Esophagus muscularis mucosa (tissue), 4 donors: ENCODE results near the gene OLFML1. TPM values are rescaled to one million over a fixed set of nuclear protein-coding genes. Genes with fewer than 3 reads are reported as not detected.
A peak's percentile ranks its signal among the peaks of the same experiment; 100 is the strongest.

Experiments
- DNase-seq: peaks from one replicate; pipeline ENCODE4 v3.0.0-alpha.2; 2017; ENCODE audit errors: extremely low spot score
- H3K27ac ChIP-seq, 4 donors: fragments of 200-600 bp; sonication (generic); replicated peaks in 1 of 4; 1 replicate in 3 of 4; 2 replicates in 1 of 4; pipeline ENCODE4 v1.5.1; 2016 to 2019; ENCODE audit warnings: mild to moderate bottlenecking in 1 of 4
- H3K27me3 ChIP-seq, 4 donors: fragments of 200-600 bp; sonication (generic); one replicate each; pipeline versions ENCODE4 v1.5.1 to v1.6.0; 2016 to 2019
- H3K36me3 ChIP-seq, 4 donors: fragments of 200-600 bp; sonication (generic); one replicate each; pipeline ENCODE4 v1.5.1; 2016 to 2019
- H3K4me1 ChIP-seq, 4 donors: fragments of 200-600 bp; sonication (generic); one replicate each; pipeline ENCODE4 v1.5.1; 2016 to 2019
- H3K4me3 ChIP-seq, 4 donors: fragments of 200-600 bp; sonication (generic); 1 replicate in 2 of 4; 2 replicates in 2 of 4; pipeline ENCODE4 v1.5.1; 2016 to 2019; ENCODE audit warnings: mild to moderate bottlenecking in 4 of 4, moderate library complexity in 1 of 4
- H3K9me3 ChIP-seq, 4 donors: fragments of 200-600 bp; sonication (generic); 1 replicate in 3 of 4; 2 replicates in 1 of 4; pipeline ENCODE4 v1.5.1; 2016 to 2019
- EP300 ChIP-seq: sonication (generic); formaldehyde crosslinking; IDR thresholded peaks from one replicate; pipeline ENCODE4 v1.6.1; 2017; ENCODE audit warnings: antibody characterized with exemption
- POLR2A ChIP-seq: fragments of 450-650 bp; IDR thresholded peaks from one replicate; pipeline ENCODE4 v1.6.1; 2017; ENCODE audit warnings: antibody characterized with exemption, moderate library complexity, mild to moderate bottlenecking, low read depth
- POLR2AphosphoS5 ChIP-seq, 2 donors: sonication (generic); formaldehyde crosslinking; IDR thresholded peaks; one replicate each; pipeline ENCODE4 v1.6.1; 2017; ENCODE audit warnings: antibody characterized with exemption in 2 of 2
- WGBS: methylation state at CpG from one replicate; pipeline ENCODE4 v1.1.5; 2018; 5-methylcytosine and 5-hydroxymethylcytosine counted together
- intact Hi-C: fragments of 100-400 bp; cut with DNase I; formaldehyde crosslinking; loops from one replicate; pipeline ENCODE4 v1.15.1; 2023
- total RNA-seq, 4 donors: library from RNA; depleted of rRNA; stranded (reverse); fragments of >200 nt; gene quantifications; one replicate each; pipeline versions ENCODE4 v1.1.0 to v1.2.1, GENCODE V29; 2016
- TF ChIP-seq, protein P1 (sequence below), 3 experiments: fragments of 200-600 bp in 2 of 3; fragments of 450-650 bp in 1 of 3; sonication (generic) in 2 of 3; IDR thresholded peaks; one replicate each; pipeline ENCODE4 v1.5.1; 2017 to 2019; ENCODE audit warnings: antibody characterized with exemption in 3 of 3, mild to moderate bottlenecking in 2 of 3, moderate library complexity in 1 of 3

OLFML1 gene
- total RNA-seq, 4 donors from 2014 or later: 5.6 to 10.8 (median 7.7) TPM

DNA sequence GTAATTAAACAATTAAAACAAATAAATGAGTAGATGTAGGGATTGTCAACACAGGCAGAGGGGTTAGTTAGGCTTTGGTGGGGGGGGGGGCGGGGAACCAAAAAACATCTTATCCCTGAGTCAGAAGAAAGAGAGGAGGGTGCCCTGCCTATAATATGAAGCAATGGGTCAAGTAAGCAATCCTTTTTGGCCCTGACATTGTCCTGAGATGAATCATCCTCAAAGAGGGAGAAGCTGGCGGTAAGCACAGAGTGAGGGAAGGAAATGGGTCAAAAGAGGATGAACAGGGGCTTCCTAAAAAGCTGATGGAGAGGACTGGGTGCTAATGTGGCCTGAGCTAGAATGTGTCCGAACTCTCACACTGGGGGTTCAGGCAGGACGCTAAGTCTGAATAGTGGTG lies 4.7 kb downstream of the OLFML1 start:
- intact Hi-C loops: no loop called here
- peaks cover 0 to 7% (median 0%) of the 10 kb centered on the region in 4 donors for H3K36me3 ChIP-seq
- peak overlapping the region in 1 of 4 donors; percentile 1 for H3K27ac ChIP-seq
- no peak overlapping the region for H3K4me3 ChIP-seq
- peaks cover 0 to 3% (median 0%) of the 10 kb centered on the region in 4 donors for H3K27me3 ChIP-seq
- H3K9me3 ChIP-seq: no peaks in the 10 kb centered on the region
- peaks cover 0 to 5% (median 0%) of the 10 kb centered on the region in 4 donors for H3K4me1 ChIP-seq
- 82% methylated on average over 4 of the region's 4 CpGs for WGBS
- DNase-seq: peak; percentile 90
- peak in 1 of 2 donors; percentile 36 for TF ChIP-seq POLR2AphosphoS5 (IDR thresholded peaks at IDR 0.05)
- TF ChIP-seq POLR2A: no peak

GRCh38 chr11:7490535-7490934 lies 5.2 kb downstream of the OLFML1 start:
- DNase-seq: no peak
- no peak for TF ChIP-seq EP300
- TF ChIP-seq POLR2AphosphoS5 (IDR thresholded peaks at IDR 0.05): no peak
- TF ChIP-seq, protein P1, sequence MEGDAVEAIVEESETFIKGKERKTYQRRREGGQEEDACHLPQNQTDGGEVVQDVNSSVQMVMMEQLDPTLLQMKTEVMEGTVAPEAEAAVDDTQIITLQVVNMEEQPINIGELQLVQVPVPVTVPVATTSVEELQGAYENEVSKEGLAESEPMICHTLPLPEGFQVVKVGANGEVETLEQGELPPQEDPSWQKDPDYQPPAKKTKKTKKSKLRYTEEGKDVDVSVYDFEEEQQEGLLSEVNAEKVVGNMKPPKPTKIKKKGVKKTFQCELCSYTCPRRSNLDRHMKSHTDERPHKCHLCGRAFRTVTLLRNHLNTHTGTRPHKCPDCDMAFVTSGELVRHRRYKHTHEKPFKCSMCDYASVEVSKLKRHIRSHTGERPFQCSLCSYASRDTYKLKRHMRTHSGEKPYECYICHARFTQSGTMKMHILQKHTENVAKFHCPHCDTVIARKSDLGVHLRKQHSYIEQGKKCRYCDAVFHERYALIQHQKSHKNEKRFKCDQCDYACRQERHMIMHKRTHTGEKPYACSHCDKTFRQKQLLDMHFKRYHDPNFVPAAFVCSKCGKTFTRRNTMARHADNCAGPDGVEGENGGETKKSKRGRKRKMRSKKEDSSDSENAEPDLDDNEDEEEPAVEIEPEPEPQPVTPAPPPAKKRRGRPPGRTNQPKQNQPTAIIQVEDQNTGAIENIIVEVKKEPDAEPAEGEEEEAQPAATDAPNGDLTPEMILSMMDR (IDR thresholded peaks at IDR 0.05): no peak
- no peak for TF ChIP-seq POLR2A

DNA sequence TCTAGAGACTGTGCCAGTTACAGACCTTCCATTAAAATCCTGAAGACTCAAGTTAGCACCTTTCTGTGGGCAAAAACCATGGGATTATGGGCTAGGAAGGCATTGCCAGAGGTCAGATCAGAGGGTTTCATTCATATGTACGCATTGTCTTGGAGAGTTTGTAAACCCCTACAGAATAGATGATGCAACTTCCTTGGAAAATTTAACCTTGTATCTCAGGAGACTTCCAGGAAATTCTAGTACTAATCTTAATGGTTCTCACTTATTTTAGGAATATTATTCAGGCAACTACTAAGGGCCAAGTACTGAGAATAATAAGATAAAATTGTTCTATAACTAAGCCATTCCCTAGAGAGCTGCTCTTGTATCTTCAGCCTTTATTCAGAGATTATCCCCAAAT lies 6.9 kb downstream of the OLFML1 start:
- intact Hi-C loops: no loop called here
- Histone ChIP-seq H3K36me3 (peaks cover 0 to 7% (median 0%) of the 10 kb centered on the region in 4 donors), H3K4me1 (peaks cover 0 to 2% (median 0%) of the 10 kb centered on the region in 4 donors), H3K4me3 (no peak overlapping the region), H3K27me3 (peaks cover 0 to 3% (median 0%) of the 10 kb centered on the region in 4 donors), H3K27ac (no peak overlapping the region), H3K9me3 (no peaks in the 10 kb centered on the region)
- TF ChIP-seq POLR2A: no peak
- TF ChIP-seq, protein P1 (IDR thresholded peaks at IDR 0.05): no peak
- no peak for TF ChIP-seq POLR2AphosphoS5 (IDR thresholded peaks at IDR 0.05)
- no peak for TF ChIP-seq EP300
- DNase-seq: no peak
- 92% methylated on average over 1 of the region's 1 CpG for WGBS

More at GRCh38 chr11:7490535-7490934, 5.2 kb downstream of the OLFML1 start:
- no peaks in the 10 kb centered on the region for H3K9me3 ChIP-seq
- H3K36me3 ChIP-seq: peaks cover 0 to 7% (median 0%) of the 10 kb centered on the region in 4 donors
- H3K4me1 ChIP-seq: peaks cover 0 to 5% (median 0%) of the 10 kb centered on the region in 4 donors
- peaks cover 0 to 3% (median 0%) of the 10 kb centered on the region in 4 donors for H3K27me3 ChIP-seq
- no peak overlapping the region for H3K4me3 ChIP-seq
- WGBS: 73% methylated on average over 1 of the region's 1 CpG
- intact Hi-C loops: no loop called here
- peak overlapping the region in 1 of 4 donors; percentile 1 for H3K27ac ChIP-seq

DNA sequence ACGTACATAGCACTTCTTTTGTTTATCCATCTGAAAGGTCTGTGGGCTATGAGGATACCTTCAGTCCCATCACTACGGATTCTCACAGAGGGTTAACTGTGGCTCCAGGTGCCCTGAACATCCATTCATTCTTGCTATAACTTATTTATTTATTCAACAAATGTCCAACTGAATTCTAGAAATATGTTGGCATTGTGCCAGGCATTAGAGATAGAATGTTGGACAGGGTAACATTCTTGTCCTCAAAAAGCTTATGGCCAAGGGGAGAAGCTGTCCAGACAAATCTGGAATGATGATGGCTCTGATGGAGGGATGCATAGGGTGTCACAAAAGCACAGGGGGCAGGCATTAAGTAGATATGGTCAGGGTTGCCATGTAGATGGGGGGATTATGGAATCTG lies 8.4 kb downstream of the OLFML1 start:
- Histone ChIP-seq H3K27ac (no peak overlapping the region), H3K4me1 (no peaks in the 10 kb centered on the region), H3K36me3 (no peaks in the 10 kb centered on the region), H3K4me3 (no peak overlapping the region), H3K9me3 (no peaks in the 10 kb centered on the region), H3K27me3 (peaks cover 0 to 3% (median 0%) of the 10 kb centered on the region in 4 donors)
- intact Hi-C loops: no loop called here
- 85% methylated on average over 2 of the region's 2 CpGs for WGBS
- no peak for TF ChIP-seq POLR2AphosphoS5 (IDR thresholded peaks at IDR 0.05)
- TF ChIP-seq, protein P1 (IDR thresholded peaks at IDR 0.05): no peak
- TF ChIP-seq POLR2A: no peak
- TF ChIP-seq EP300: no peak
- no peak for DNase-seq

- no peak for DNase-seq
- no peaks in the 10 kb centered on the region for H3K36me3 ChIP-seq
These were observed 8.9 kb downstream of the OLFML1 start for GRCh38 chr11:7494086-7494745.

More at GRCh38 chr11:7494086-7494745, 8.9 kb downstream of the OLFML1 start:
- no peak for TF ChIP-seq POLR2AphosphoS5 (IDR thresholded peaks at IDR 0.05)
- no peak for TF ChIP-seq POLR2A
- no peak for TF ChIP-seq EP300
- TF ChIP-seq, protein P1 (IDR thresholded peaks at IDR 0.05): no peak
- Histone ChIP-seq H3K4me3 (no peak overlapping the region), H3K27me3 (peaks cover 0 to 3% (median 0%) of the 10 kb centered on the region in 4 donors), H3K9me3 (no peaks in the 10 kb centered on the region), H3K4me1 (no peaks in the 10 kb centered on the region), H3K27ac (no peak overlapping the region)
- 84% methylated on average over 5 of the region's 5 CpGs for WGBS
- intact Hi-C loops: no loop called here
